HG02623 (cell line): ENCODE measurements around the gene WFS1.

Experiments
- ATAC-seq: cut with Tn5 transposase; IDR thresholded peaks from one replicate; pipeline ENCODE4 v1.9.1; 2021; ENCODE audit warnings: moderate library complexity; ENCODE audit not compliant: unreplicated experiment

WFS1 gene

GRCh38 chr4:6258026-6258360, 11.7 kb upstream of the WFS1 start:
- no peak for ATAC-seq

- no peak for ATAC-seq
Observed at GRCh38 chr4:6258741-6259140, 10.9 kb upstream of the WFS1 start.

- no peak for ATAC-seq
Observed at GRCh38 chr4:6259886-6260285, 9.8 kb upstream of the WFS1 start.

- ATAC-seq: no peak
Observed at GRCh38 chr4:6262176-6262575, 7.5 kb upstream of the WFS1 start.

GRCh38 chr4:6262847-6263487, 6.7 kb upstream of the WFS1 start:
- ATAC-seq: no peak

- ATAC-seq: no peak
Observed at GRCh38 chr4:6263526-6264224, 6.0 kb upstream of the WFS1 start.

- no peak for ATAC-seq
Observed at GRCh38 chr4:6264225-6264540, 5.5 kb upstream of the WFS1 start.

GRCh38 chr4:6265546-6265945, 4.1 kb upstream of the WFS1 start:
- ATAC-seq: no peak

- ATAC-seq: no peak
Observed at GRCh38 chr4:6267573-6267972, 2.1 kb upstream of the WFS1 start.

- ATAC-seq: no peak
Observed at GRCh38 chr4:6268650-6269615, 717 bp upstream of the WFS1 start.

- no peak for ATAC-seq
Observed at GRCh38 chr4:6270636-6271121, 1.0 kb downstream of the WFS1 start.

- no peak for ATAC-seq
Observed at GRCh38 chr4:6271206-6271605, 1.6 kb downstream of the WFS1 start.

GRCh38 chr4:6271701-6272465, 2.2 kb downstream of the WFS1 start:
- no peak for ATAC-seq

- ATAC-seq: no peak
Observed at GRCh38 chr4:6272863-6273660, 3.4 kb downstream of the WFS1 start.

- no peak for ATAC-seq
Observed at GRCh38 chr4:6273661-6273990, 4.0 kb downstream of the WFS1 start.

GRCh38 chr4:6275351-6275750, 5.7 kb downstream of the WFS1 start:
- ATAC-seq: no peak

- no peak for ATAC-seq
Observed at GRCh38 chr4:6275898-6276806, 6.5 kb downstream of the WFS1 start.

GRCh38 chr4:6277139-6277802, 7.6 kb downstream of the WFS1 start:
- no peak for ATAC-seq
